Mesendoderm (in vitro differentiated cells): ENCODE results near the gene RNF26.

Experiments used
- DNase-seq: peaks from one replicate; pipeline ENCODE4 v3.0.0; 2013
- H2AK5ac ChIP-seq: 2 replicates; pipeline ENCODE4 v1.6.1; 2013; ENCODE audit warnings: low read length, inconsistent platforms
- H2BK120ac ChIP-seq: 2 replicates; pipeline ENCODE4 v1.6.1; 2013; ENCODE audit warnings: low read depth, mild to moderate bottlenecking, low read length, moderate library complexity, mixed read lengths
- H2BK15ac ChIP-seq: replicated peaks from 2 replicates; pipeline ENCODE4 v1.6.1; 2013; ENCODE audit warnings: low read depth, mild to moderate bottlenecking, moderate library complexity
- H2BK5ac ChIP-seq: 2 replicates; pipeline ENCODE4 v1.6.1; 2013; ENCODE audit warnings: low read length, inconsistent platforms
- H3K18ac ChIP-seq: 2 replicates; pipeline ENCODE4 v1.6.1; 2013; ENCODE audit warnings: mild to moderate bottlenecking, low read length, mixed read lengths
- H3K23ac ChIP-seq: one replicate; pipeline ENCODE4 v1.6.1; 2013; ENCODE audit warnings: low read length
- H3K27ac ChIP-seq: 2 replicates; pipeline ENCODE4 v1.5.1; 2013; ENCODE audit warnings: low read depth, mild to moderate bottlenecking, inconsistent platforms, low read length, moderate library complexity
- H3K27me3 ChIP-seq: 2 replicates; pipeline ENCODE4 v1.6.1; 2013; ENCODE audit warnings: low read length, control low read depth, mild to moderate bottlenecking, inconsistent platforms; ENCODE audit not compliant: insufficient read depth, poor library complexity
- H3K36me3 ChIP-seq: 2 replicates; pipeline ENCODE4 v1.6.1; 2013; ENCODE audit warnings: low read length, inconsistent platforms; ENCODE audit not compliant: control insufficient read depth, insufficient read depth
- H3K4ac ChIP-seq: one replicate; pipeline ENCODE4 v1.6.1; 2013; ENCODE audit warnings: low read depth, mild to moderate bottlenecking, low read length, moderate library complexity
- H3K4me1 ChIP-seq: 2 replicates; pipeline ENCODE4 v1.6.1; 2013; ENCODE audit warnings: low read depth, low read length, inconsistent platforms; ENCODE audit not compliant: control insufficient read depth
- H3K4me2 ChIP-seq: 2 replicates; pipeline ENCODE4 v1.6.1; 2013; ENCODE audit warnings: low read length
- H3K4me3 ChIP-seq: 2 replicates; pipeline ENCODE4 v1.5.1; 2013; ENCODE audit warnings: mild to moderate bottlenecking, low read length
- H3K56ac ChIP-seq: one replicate; pipeline ENCODE4 v1.6.1; 2013; ENCODE audit warnings: low read length
- H3K79me1 ChIP-seq: 2 replicates; pipeline ENCODE4 v1.6.1; 2013; ENCODE audit warnings: low read length, inconsistent platforms
- H3K79me2 ChIP-seq: 2 replicates; pipeline ENCODE4 v1.6.1; 2013; ENCODE audit warnings: mild to moderate bottlenecking, low read length; ENCODE audit not compliant: control insufficient read depth, insufficient read depth
- H3K9ac ChIP-seq: 2 replicates; pipeline ENCODE4 v1.6.1; 2013; ENCODE audit warnings: low read length, inconsistent platforms
- H4K5ac ChIP-seq: one replicate; pipeline ENCODE4 v1.6.1; 2013; ENCODE audit warnings: low read length
- H4K8ac ChIP-seq: one replicate; pipeline ENCODE4 v1.6.1; 2013; ENCODE audit warnings: low read depth, mild to moderate bottlenecking, control low read depth, low read length, moderate library complexity
- WGBS: extraction: QIAGEN DNeasy Blood & Tissue Kit; methylation state at CpG from one replicate; pipeline ENCODE4 v1.1.7; 2013; ENCODE audit warnings: low lambda C conversion rate, missing lambda C conversion rate; ENCODE audit not compliant: insufficient coverage; ENCODE audit errors: extremely low coverage; 5-methylcytosine and 5-hydroxymethylcytosine counted together

Gene RNF26

DNA sequence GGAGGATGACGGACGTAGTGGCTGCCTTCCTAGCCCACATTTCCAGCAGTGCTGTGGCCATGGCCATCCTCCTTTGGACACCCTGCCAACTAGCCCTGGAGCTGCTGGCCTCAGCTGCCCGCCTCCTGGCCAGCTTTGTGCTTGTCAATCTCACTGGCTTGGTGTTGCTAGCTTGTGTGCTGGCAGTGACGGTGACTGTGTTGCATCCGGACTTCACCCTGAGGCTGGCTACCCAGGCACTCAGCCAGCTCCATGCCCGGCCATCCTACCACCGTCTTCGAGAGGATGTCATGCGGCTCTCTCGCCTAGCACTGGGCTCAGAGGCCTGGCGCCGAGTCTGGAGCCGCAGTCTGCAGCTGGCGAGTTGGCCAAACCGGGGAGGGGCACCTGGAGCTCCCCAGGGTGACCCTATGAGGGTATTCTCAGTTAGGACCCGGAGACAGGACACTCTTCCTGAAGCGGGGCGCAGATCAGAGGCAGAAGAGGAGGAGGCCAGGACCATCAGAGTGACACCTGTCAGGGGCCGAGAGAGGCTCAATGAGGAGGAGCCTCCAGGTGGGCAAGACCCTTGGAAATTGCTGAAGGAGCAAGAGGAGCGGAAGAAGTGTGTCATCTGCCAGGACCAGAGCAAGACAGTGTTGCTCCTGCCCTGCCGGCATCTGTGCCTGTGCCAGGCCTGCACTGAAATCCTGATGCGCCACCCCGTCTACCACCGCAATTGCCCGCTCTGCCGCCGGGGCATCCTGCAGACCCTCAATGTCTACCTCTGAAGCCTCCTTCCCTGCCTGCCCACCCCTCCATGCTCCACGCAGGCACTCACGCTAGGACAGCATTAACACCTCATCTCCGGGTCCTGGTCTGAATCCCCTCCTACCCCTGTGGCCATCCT, 1.6 kb downstream of the RNF26 start:
- no peak overlapping the region for H3K27ac ChIP-seq
- peaks cover 14% of the 10 kb centered on the region for H3K4me1 ChIP-seq
- H3K4me3 ChIP-seq, result no peak overlapping the region

DNA sequence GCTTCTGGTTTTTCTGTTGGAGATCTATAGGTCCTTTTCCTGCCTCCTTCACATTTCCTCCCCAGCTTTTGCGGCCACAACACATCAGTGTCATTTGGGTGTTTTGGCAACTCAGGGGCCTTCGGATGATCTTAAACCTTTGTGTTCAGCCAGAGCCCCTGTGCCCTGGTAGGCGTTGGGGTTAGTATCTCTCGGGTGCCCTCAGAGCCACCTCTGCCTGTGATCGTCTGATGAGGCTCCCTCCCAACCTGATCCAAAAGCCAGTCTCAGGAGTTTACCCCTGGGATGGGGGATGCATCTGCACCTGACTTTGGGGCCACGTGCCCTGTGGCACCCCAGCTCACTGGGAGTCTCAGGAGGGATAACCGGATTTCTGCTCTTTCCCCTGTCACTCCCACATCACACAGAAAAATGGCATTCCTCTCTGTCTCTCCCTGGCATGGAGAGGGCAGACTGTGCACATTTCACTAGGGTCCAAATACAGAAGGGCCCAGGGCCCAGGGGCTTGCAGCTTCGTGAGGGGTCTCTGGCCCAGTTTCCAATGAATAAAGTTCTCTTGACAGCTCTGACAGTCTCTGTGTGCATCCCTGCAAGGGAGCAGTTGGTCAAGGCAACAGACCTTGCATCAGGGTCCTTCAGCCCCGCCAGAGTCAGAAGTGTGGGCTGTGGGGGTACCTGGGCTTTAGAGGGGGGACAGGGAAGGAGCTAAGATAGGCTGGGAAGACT, 2.6 kb downstream of the RNF26 start:
- Histone ChIP-seq H2AK5ac (no peak overlapping the region), H2BK5ac (no peak overlapping the region), H3K4ac (no peak overlapping the region), H4K5ac (no peak overlapping the region), H3K56ac (peak overlapping the region; percentile 82), H2BK120ac (no peak overlapping the region), H3K27ac (peak overlapping the region; percentile 62), H3K4me3 (no peak overlapping the region), H3K4me2 (peak overlapping the region; percentile 17), H3K4me1 (peaks cover 14% of the 10 kb centered on the region), H3K27me3 (peaks cover 11% of the 10 kb centered on the region), H3K9ac (peak overlapping the region; percentile 67), H3K18ac (no peak overlapping the region), H3K23ac (no peak overlapping the region), H4K8ac (no peak overlapping the region), H3K79me1 (peaks cover 16% of the 10 kb centered on the region), H2BK15ac (no peak overlapping the region), H3K79me2 (peaks cover 20% of the 10 kb centered on the region), H3K36me3 (no peaks in the 10 kb centered on the region)
- DNase-seq, result no peak
- WGBS, result no CpG with 5 or more reads among the region's 9 CpGs

More for the DNA sequence above, 1.6 kb downstream of the RNF26 start:
- no peak overlapping the region for H2BK5ac ChIP-seq
- H3K4ac ChIP-seq, result no peak overlapping the region
- H3K79me2 ChIP-seq, result peaks cover 20% of the 10 kb centered on the region
- no peak overlapping the region for H4K8ac ChIP-seq
- no peak overlapping the region for H3K18ac ChIP-seq
- peaks cover 6% of the 10 kb centered on the region for H3K27me3 ChIP-seq
- peaks cover 16% of the 10 kb centered on the region for H3K79me1 ChIP-seq
- no peak overlapping the region for H3K23ac ChIP-seq
- no peak overlapping the region for H4K5ac ChIP-seq
- H3K56ac ChIP-seq, result peak overlapping the region; percentile 100
- no peaks in the 10 kb centered on the region for H3K36me3 ChIP-seq
- no peak for DNase-seq
- H3K9ac ChIP-seq, result peak overlapping the region; percentile 100
- WGBS, result no CpG with 5 or more reads among the region's 30 CpGs
- no peak overlapping the region for H2BK15ac ChIP-seq
- H3K4me2 ChIP-seq, result peak overlapping the region; percentile 86
- no peak overlapping the region for H2BK120ac ChIP-seq
- no peak overlapping the region for H2AK5ac ChIP-seq

DNA sequence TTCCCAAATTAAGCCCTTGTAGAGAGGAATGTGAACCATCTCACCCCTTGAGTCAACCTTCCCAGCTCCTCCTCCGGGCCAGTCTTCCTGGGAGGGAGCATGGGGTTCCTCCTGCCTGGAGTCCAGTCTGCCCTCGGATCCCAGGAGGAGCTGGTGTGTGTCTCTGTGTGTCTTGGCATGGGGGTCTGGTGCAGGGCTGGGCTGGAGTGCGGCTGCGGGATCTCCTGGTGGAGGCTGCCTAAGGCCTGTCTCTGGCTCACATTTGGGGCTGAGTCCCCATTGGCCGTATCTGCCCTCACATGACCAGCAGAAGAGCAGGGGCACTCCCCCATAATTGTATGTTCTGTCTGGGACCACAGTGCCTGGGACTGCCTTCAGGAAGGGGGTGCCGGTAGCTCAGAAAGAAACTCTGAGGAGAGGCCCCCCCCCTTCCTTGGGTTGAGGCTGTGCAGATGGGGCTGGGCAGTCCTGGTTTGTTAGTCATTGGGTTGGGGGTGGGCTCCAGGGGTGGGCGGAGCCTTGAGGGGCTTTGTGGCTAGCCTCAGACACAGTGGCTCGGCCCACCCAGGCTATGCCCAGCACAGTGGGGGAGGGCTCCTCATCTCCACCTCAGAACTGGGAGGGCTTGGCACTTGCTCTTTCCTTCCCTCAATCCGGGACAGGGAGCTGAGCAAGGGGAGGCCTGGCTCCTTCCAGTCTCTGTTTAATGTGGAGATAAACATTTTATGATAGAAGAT, 3.4 kb downstream of the RNF26 start:
- WGBS, result no CpG with 5 or more reads among the region's 9 CpGs
- peaks cover 14% of the 10 kb centered on the region for H3K4me1 ChIP-seq
- DNase-seq, result peak; percentile 90

DNA sequence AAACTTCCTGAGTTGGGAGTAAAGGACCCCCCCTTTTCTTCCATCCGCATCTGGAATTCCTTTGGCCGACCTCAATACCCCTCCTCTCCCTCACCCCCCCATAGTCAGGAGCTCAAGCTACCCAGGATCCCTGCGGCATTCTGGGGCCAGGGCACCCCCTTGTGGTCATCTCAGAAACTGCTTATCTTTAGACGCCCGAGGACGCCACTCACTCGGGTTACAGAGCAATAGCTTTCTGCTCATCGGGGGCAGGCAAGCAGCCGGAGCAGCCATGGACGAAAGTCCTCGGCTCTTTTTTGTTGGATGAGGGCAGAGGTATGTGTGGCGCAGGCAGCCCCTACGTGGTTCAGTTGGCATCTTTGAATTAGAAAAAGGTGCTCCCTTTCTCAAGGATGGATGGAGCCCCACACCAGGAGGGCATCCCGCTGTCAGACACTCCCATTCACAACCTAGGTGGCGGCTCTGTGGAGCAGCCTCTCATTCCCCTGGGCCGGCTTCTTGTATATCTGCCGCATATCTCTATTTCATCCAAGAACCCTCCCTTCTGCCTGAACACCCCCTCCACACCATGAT, 4.1 kb downstream of the RNF26 start:
- no peaks in the 10 kb centered on the region for H3K36me3 ChIP-seq
- no peak overlapping the region for H4K8ac ChIP-seq
- no CpG with 5 or more reads among the region's 17 CpGs for WGBS
- no peak overlapping the region for H3K23ac ChIP-seq
- peaks cover 20% of the 10 kb centered on the region for H3K79me2 ChIP-seq
- no peak overlapping the region for H4K5ac ChIP-seq
- peaks cover 14% of the 10 kb centered on the region for H3K4me1 ChIP-seq
- H3K27me3 ChIP-seq, result peaks cover 11% of the 10 kb centered on the region
- peak overlapping the region; percentile 82 for H3K56ac ChIP-seq
- H2BK120ac ChIP-seq, result no peak overlapping the region
- H3K9ac ChIP-seq, result peak overlapping the region; percentile 35
- no peak overlapping the region for H3K4ac ChIP-seq
- H2BK15ac ChIP-seq, result no peak overlapping the region
- H2AK5ac ChIP-seq, result no peak overlapping the region
- no peak overlapping the region for H2BK5ac ChIP-seq
- H3K4me3 ChIP-seq, result no peak overlapping the region
- H3K4me2 ChIP-seq, result peak overlapping the region; percentile 48
- peak overlapping the region; percentile 4 for H3K18ac ChIP-seq
- H3K27ac ChIP-seq, result no peak overlapping the region
- peak; percentile 92 for DNase-seq
- H3K79me1 ChIP-seq, result peaks cover 16% of the 10 kb centered on the region

More for the DNA sequence above, 3.4 kb downstream of the RNF26 start:
- no peak overlapping the region for H3K4me3 ChIP-seq
- H3K56ac ChIP-seq, result peak overlapping the region; percentile 82
- no peak overlapping the region for H4K5ac ChIP-seq
- peaks cover 16% of the 10 kb centered on the region for H3K79me1 ChIP-seq
- H2AK5ac ChIP-seq, result no peak overlapping the region
- no peak overlapping the region for H2BK15ac ChIP-seq
- no peak overlapping the region for H3K4ac ChIP-seq
- peak overlapping the region; percentile 67 for H3K9ac ChIP-seq
- H2BK5ac ChIP-seq, result peak overlapping the region; percentile 62
- peak overlapping the region; percentile 4 for H3K18ac ChIP-seq
- no peak overlapping the region for H3K23ac ChIP-seq
- H4K8ac ChIP-seq, result no peak overlapping the region
- no peak overlapping the region for H2BK120ac ChIP-seq
- peak overlapping the region; percentile 34 for H3K4me2 ChIP-seq
- H3K27ac ChIP-seq, result peak overlapping the region; percentile 62
- no peaks in the 10 kb centered on the region for H3K36me3 ChIP-seq
- H3K27me3 ChIP-seq, result peaks cover 11% of the 10 kb centered on the region
- peaks cover 20% of the 10 kb centered on the region for H3K79me2 ChIP-seq

DNA sequence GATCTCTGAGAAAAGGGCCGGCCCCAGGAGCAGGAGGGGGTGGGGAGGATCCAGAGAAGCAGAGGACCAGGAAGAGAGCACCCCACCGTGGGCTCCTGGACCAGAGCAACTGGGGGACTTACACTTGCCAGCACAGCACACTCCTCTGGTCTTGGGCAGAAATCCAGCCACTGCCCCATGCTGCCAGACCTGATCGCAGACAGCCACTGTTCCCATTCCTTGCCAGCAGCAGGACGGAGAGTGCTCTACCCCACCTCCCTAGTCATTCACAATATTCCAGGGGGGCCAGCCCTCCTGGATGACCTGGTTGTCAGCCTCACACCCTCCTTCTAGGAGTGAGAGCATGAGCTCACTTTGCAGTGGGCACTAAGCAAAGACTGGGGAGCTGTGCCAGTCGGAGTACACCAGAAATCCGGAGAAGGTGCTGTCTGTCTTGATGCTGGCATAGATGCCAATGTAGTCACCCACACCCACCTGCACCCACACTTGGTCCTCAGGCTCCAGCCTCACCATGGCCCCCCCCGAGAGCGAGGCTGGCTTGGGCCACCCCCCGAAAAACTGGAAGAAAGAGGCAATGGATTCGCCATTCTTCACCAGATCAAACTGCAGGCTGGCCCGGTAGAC, 4.8 kb downstream of the RNF26 start:
- Histone ChIP-seq H3K18ac (no peak overlapping the region), H3K23ac (peak overlapping the region; percentile 80), H3K4ac (no peak overlapping the region), H2BK120ac (no peak overlapping the region), H3K9ac (peak overlapping the region; percentile 29), H4K5ac (no peak overlapping the region), H2AK5ac (no peak overlapping the region), H4K8ac (no peak overlapping the region), H3K79me1 (peaks cover 16% of the 10 kb centered on the region), H3K4me3 (no peak overlapping the region), H3K79me2 (peaks cover 20% of the 10 kb centered on the region), H3K56ac (peak overlapping the region; percentile 71), H2BK5ac (no peak overlapping the region), H3K27me3 (peaks cover 11% of the 10 kb centered on the region), H3K4me2 (no peak overlapping the region), H2BK15ac (no peak overlapping the region), H3K4me1 (peaks cover 12% of the 10 kb centered on the region), H3K36me3 (no peaks in the 10 kb centered on the region), H3K27ac (no peak overlapping the region)
- no CpG with 5 or more reads among the region's 11 CpGs for WGBS
- no peak for DNase-seq
